Measurements from ENCODE around the gene CARM1. TPM values are rescaled to one million over a fixed set of nuclear protein-coding genes. Genes with fewer than 3 reads are reported as not detected.

The CARM1 gene
- total RNA-seq, 3 donors from 2014 or later (not counting 1 experiment from before 2014, with no cell fraction given): 13.4 to 21.3 (median 19.8) TPM

- DNase-seq: no peak
- peaks cover 1% of the 10 kb centered on the region for H3K4me1 ChIP-seq (ENCODE audit: control insufficient read depth, insufficient read depth, low read length)
- Mint-ChIP-seq H3K36me3 (no peaks in the 10 kb centered on the region), H3K27ac (no peak overlapping the region), H3K4me3 (no peak overlapping the region), H3K27me3 (ENCODE audit: low read depth in 2 of 2) (no peaks in the 10 kb centered on the region), H3K4me1 (peaks cover 0 to 12% of the 10 kb centered on the region in 2 donors), H3K9me3 (no peaks in the 10 kb centered on the region)
- no peaks in the 10 kb centered on the region for H3K9me3 ChIP-seq (ENCODE audit: control insufficient read depth, insufficient read depth, low read length)
- no peak overlapping the region for H3K27ac ChIP-seq (ENCODE audit: low read length)
- intact Hi-C loops (cut with micrococcal nuclease): no loop called here
- no peaks in the 10 kb centered on the region for H3K27me3 ChIP-seq (ENCODE audit: control insufficient read depth, insufficient read depth, low read length)
- no peak for ATAC-seq
- H3K36me3 ChIP-seq (ENCODE audit: control insufficient read depth, insufficient read depth, low read length): peaks cover 23% of the 10 kb centered on the region
- TF ChIP-seq CTCF (IDR thresholded peaks at IDR 0.05): no peak
- H3K4me3 ChIP-seq (ENCODE audit: low read length): no peak overlapping the region
- WGBS (ENCODE audit: insufficient coverage): 94% methylated on average over 33 of the region's 33 CpGs
Measured at GRCh38 chr19:10921910-10922637, 50.7 kb downstream of the CARM1 start.

GRCh38 chr19:10922638-10923014 is 51.3 kb downstream of the CARM1 start:
- Histone ChIP-seq H3K36me3 (ENCODE audit: control insufficient read depth, insufficient read depth, low read length) (peaks cover 23% of the 10 kb centered on the region), H3K27ac (ENCODE audit: low read length) (no peak overlapping the region), H3K4me1 (ENCODE audit: control insufficient read depth, insufficient read depth, low read length) (peaks cover 7% of the 10 kb centered on the region), H3K27me3 (ENCODE audit: control insufficient read depth, insufficient read depth, low read length) (no peaks in the 10 kb centered on the region), H3K4me3 (ENCODE audit: low read length) (no peak overlapping the region), H3K9me3 (ENCODE audit: control insufficient read depth, insufficient read depth, low read length) (no peaks in the 10 kb centered on the region)
- peaks cover 0 to 17% of the 10 kb centered on the region in 2 donors for H3K4me1 Mint-ChIP-seq
- intact Hi-C loops (cut with micrococcal nuclease): no loop called here
- DNase-seq: no peak
- H3K36me3 Mint-ChIP-seq: no peaks in the 10 kb centered on the region
- no peak for TF ChIP-seq CTCF (IDR thresholded peaks at IDR 0.05)
- WGBS (ENCODE audit: insufficient coverage): 98% methylated on average over 10 of the region's 13 CpGs
- no peak overlapping the region for H3K27ac Mint-ChIP-seq
- no peak for ATAC-seq
- H3K9me3 Mint-ChIP-seq: no peaks in the 10 kb centered on the region
- no peak overlapping the region for H3K4me3 Mint-ChIP-seq
- H3K27me3 Mint-ChIP-seq (ENCODE audit: low read depth in 2 of 2): no peaks in the 10 kb centered on the region

GRCh38 chr19:10923260-10924112 is 52.1 kb downstream of the CARM1 start:
- DNase-seq (no peak), ATAC-seq (no peak)
- no peak for TF ChIP-seq CTCF (IDR thresholded peaks at IDR 0.05)
- H3K27ac Mint-ChIP-seq: no peak overlapping the region
- H3K27me3 Mint-ChIP-seq (ENCODE audit: low read depth in 2 of 2): no peaks in the 10 kb centered on the region
- Histone ChIP-seq H3K27me3 (ENCODE audit: control insufficient read depth, insufficient read depth, low read length) (no peaks in the 10 kb centered on the region), H3K4me1 (ENCODE audit: control insufficient read depth, insufficient read depth, low read length) (peaks cover 13% of the 10 kb centered on the region), H3K27ac (ENCODE audit: low read length) (no peak overlapping the region), H3K36me3 (ENCODE audit: control insufficient read depth, insufficient read depth, low read length) (peaks cover 23% of the 10 kb centered on the region), H3K4me3 (ENCODE audit: low read length) (no peak overlapping the region), H3K9me3 (ENCODE audit: control insufficient read depth, insufficient read depth, low read length) (no peaks in the 10 kb centered on the region)
- intact Hi-C loops (cut with micrococcal nuclease): no loop called here
- no peak overlapping the region for H3K4me3 Mint-ChIP-seq
- WGBS (ENCODE audit: insufficient coverage): 96% methylated on average over 29 of the region's 29 CpGs
- no peaks in the 10 kb centered on the region for H3K36me3 Mint-ChIP-seq
- peaks cover 0 to 23% of the 10 kb centered on the region in 2 donors for H3K4me1 Mint-ChIP-seq
- no peaks in the 10 kb centered on the region for H3K9me3 Mint-ChIP-seq

Measured in natural killer cell (primary cell).